Liver (tissue), 9 donors: Measurements from ENCODE around the gene RPS10. TPM values are rescaled to one million over a fixed set of nuclear protein-coding genes. Genes with fewer than 3 reads are reported as not detected.
"Not testable (repeated sequence)": the region's sequence is repeated elsewhere in the genome, so short reads cannot be mapped to it uniquely, and the experiment has no call there.

Experiments used
- DNase-seq: peaks from one replicate; pipeline ENCODE4 v3.0.0-alpha.2; 2017; ENCODE audit warnings: low spot score
- H3K27ac ChIP-seq, 2 donors: one replicate each; pipeline ENCODE4 v1.7.0; 2013; ENCODE audit warnings: inconsistent platforms in 2 of 2, low read length in 2 of 2, control low read depth in 1 of 2, low read depth in 1 of 2, mild to moderate bottlenecking in 1 of 2
- H3K27me3 ChIP-seq, 4 donors: one replicate each; pipeline versions ENCODE4 v1.6.1 to v1.7.0; 2013; ENCODE audit warnings: low read length in 3 of 4, inconsistent platforms in 1 of 4, mild to moderate bottlenecking in 1 of 4, moderate library complexity in 1 of 4; ENCODE audit not compliant: control insufficient read depth in 4 of 4, insufficient read depth in 4 of 4
- H3K36me3 ChIP-seq, 4 donors: one replicate each; pipeline versions ENCODE4 v1.6.1 to v1.7.0; 2013; ENCODE audit warnings: low read length in 3 of 4, mild to moderate bottlenecking in 3 of 4, low read depth in 1 of 4, moderate library complexity in 1 of 4; ENCODE audit not compliant: control insufficient read depth in 4 of 4, insufficient read depth in 3 of 4
- H3K4me1 ChIP-seq, 4 donors: one replicate each; pipeline versions ENCODE4 v1.6.1 to v1.7.0; 2013; ENCODE audit warnings: low read length in 3 of 4, mild to moderate bottlenecking in 3 of 4, moderate library complexity in 1 of 4; ENCODE audit not compliant: control insufficient read depth in 4 of 4, insufficient read depth in 4 of 4
- H3K4me3 ChIP-seq, 3 donors: one replicate each; pipeline versions ENCODE4 v1.6.1 to v1.7.0; 2013; ENCODE audit warnings: low read length in 3 of 3, control low read depth in 1 of 3, low read depth in 1 of 3, mild to moderate bottlenecking in 1 of 3
- H3K9ac ChIP-seq, 2 donors: one replicate each; pipeline ENCODE4 v1.7.0; 2013; ENCODE audit warnings: low read length in 2 of 2, mild to moderate bottlenecking in 2 of 2, moderate library complexity in 2 of 2, control low read depth in 1 of 2, low read depth in 1 of 2
- H3K9me3 ChIP-seq, 4 donors: one replicate each; pipeline versions ENCODE4 v1.6.1 to v1.7.0; 2013; ENCODE audit warnings: low read length in 3 of 4; ENCODE audit not compliant: control insufficient read depth in 4 of 4
- CTCF ChIP-seq: fragments of 150-350 bp; IDR thresholded peaks from 2 replicates; pipeline ENCODE4 v1.5.1; 2017; ENCODE audit warnings: improper control_type of control experiment, low read depth, low read length; ENCODE audit not compliant: missing input control
- EGR1 ChIP-seq, 2 donors: IDR thresholded peaks; 2 replicates each; pipeline ENCODE4 v1.6.1; 2016 to 2018; ENCODE audit warnings: antibody characterized with exemption in 2 of 2, low read depth in 2 of 2
- FOXA1 ChIP-seq: IDR thresholded peaks from 2 replicates; pipeline ENCODE4 v1.6.1; 2016; ENCODE audit warnings: antibody characterized with exemption
- HNF4A ChIP-seq, 2 donors: conservative IDR thresholded peaks; 2 replicates each; pipeline ENCODE4 v1.6.1; 2016; ENCODE audit warnings: antibody characterized with exemption in 2 of 2, mild to moderate bottlenecking in 2 of 2
- HNF4G ChIP-seq: IDR thresholded peaks from 2 replicates; pipeline ENCODE4 v1.6.1; 2016; ENCODE audit warnings: antibody characterized with exemption
- JUND ChIP-seq, 2 donors: IDR thresholded peaks; 2 replicates each; pipeline ENCODE4 v1.6.1; 2016; ENCODE audit warnings: antibody characterized with exemption in 2 of 2
- NR2F2 ChIP-seq: IDR thresholded peaks from 2 replicates; pipeline ENCODE4 v1.6.1; 2016; ENCODE audit warnings: antibody characterized with exemption
- RAD21 ChIP-seq, 2 donors: IDR thresholded peaks; 2 replicates each; pipeline ENCODE4 v1.6.1; 2016; ENCODE audit warnings: antibody characterized with exemption in 2 of 2, mild to moderate bottlenecking in 2 of 2
- REST ChIP-seq: IDR thresholded peaks from 2 replicates; pipeline ENCODE4 v1.6.1; 2016; ENCODE audit warnings: antibody characterized with exemption, mild to moderate bottlenecking
- RXRA ChIP-seq, 2 donors: IDR thresholded peaks; 2 replicates each; pipeline ENCODE4 v1.6.1; 2017 to 2018; ENCODE audit warnings: antibody characterized with exemption in 2 of 2, mild to moderate bottlenecking in 1 of 2
- TAF1 ChIP-seq: conservative IDR thresholded peaks from 2 replicates; pipeline ENCODE4 v1.6.1; 2016; ENCODE audit warnings: antibody characterized with exemption, mild to moderate bottlenecking
- YY1 ChIP-seq: IDR thresholded peaks from 2 replicates; pipeline ENCODE4 v1.6.1; 2016; ENCODE audit warnings: antibody characterized with exemption, mild to moderate bottlenecking
- WGBS: extraction: QIAGEN DNeasy Blood & Tissue Kit; methylation state at CpG from one replicate; pipeline ENCODE4 v1.1.7; 2013; 5-methylcytosine and 5-hydroxymethylcytosine counted together
- polyA plus RNA-seq, 2 donors: library from polyadenylated mRNA; stranded (reverse) in 1 of 2; unstranded in 1 of 2; fragments of 200-250 nt in 1 of 2; fragments of >200 nt in 1 of 2; fragmentation: Nextera tagmentation in 1 of 2; extraction: Ambion mirVana in 1 of 2; gene quantifications; one replicate each; pipeline versions ENCODE4 v1.2.1 to v1.2.3, GENCODE V29; 2013 to 2015
- total RNA-seq, 2 donors: library from RNA; depleted of rRNA; stranded (reverse); fragments of >200 nt; gene quantifications; one replicate each; pipeline ENCODE4 v1.2.3, GENCODE V29; 2014
- TF ChIP-seq, protein P1 (sequence below): IDR thresholded peaks from 2 replicates; pipeline ENCODE4 v1.6.1; 2016; ENCODE audit warnings: antibody characterized with exemption
- TF ChIP-seq, protein P2 (sequence below): IDR thresholded peaks from 2 replicates; pipeline ENCODE4 v1.6.1; 2016; ENCODE audit warnings: antibody characterized with exemption
- donor health status: healthy.
- donor health status: healthy.
- donor health status: healthy.
- donor health status: healthy.
- donor health status: healthy.

Gene RPS10
- total and polyA plus RNA-seq, 4 donors, result 294 to 970 (median 832) TPM

GRCh38 chr6:34412016-34412415 is 13.9 kb downstream of the RPS10 start:
- Histone ChIP-seq H3K4me3 (no peak overlapping the region), H3K4me1 (peaks cover 5 to 27% (median 21%) of the 10 kb centered on the region in 4 donors), H3K9me3 (no peaks in the 10 kb centered on the region), H3K36me3 (peaks cover 0 to 4% (median 2%) of the 10 kb centered on the region in 4 donors), H3K27ac (no peak overlapping the region), H3K27me3 (no peaks in the 10 kb centered on the region), H3K9ac (no peak overlapping the region)
- WGBS, result 93% methylated on average over 5 of the region's 5 CpGs
- TF ChIP-seq, protein P1, sequence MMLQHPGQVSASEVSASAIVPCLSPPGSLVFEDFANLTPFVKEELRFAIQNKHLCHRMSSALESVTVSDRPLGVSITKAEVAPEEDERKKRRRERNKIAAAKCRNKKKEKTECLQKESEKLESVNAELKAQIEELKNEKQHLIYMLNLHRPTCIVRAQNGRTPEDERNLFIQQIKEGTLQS, result no peak
- TF ChIP-seq, protein P2, sequence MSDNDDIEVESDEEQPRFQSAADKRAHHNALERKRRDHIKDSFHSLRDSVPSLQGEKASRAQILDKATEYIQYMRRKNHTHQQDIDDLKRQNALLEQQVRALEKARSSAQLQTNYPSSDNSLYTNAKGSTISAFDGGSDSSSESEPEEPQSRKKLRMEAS, result no peak
- no peak for TF ChIP-seq REST
- TF ChIP-seq YY1, result no peak
- TF ChIP-seq RAD21 (IDR thresholded peaks at IDR 0.05), result no peak
- no peak for TF ChIP-seq HNF4A (conservative IDR thresholded peaks at IDR 0.05)
- no peak for TF ChIP-seq FOXA1
- no peak for TF ChIP-seq HNF4G
- no peak for DNase-seq

DNA sequence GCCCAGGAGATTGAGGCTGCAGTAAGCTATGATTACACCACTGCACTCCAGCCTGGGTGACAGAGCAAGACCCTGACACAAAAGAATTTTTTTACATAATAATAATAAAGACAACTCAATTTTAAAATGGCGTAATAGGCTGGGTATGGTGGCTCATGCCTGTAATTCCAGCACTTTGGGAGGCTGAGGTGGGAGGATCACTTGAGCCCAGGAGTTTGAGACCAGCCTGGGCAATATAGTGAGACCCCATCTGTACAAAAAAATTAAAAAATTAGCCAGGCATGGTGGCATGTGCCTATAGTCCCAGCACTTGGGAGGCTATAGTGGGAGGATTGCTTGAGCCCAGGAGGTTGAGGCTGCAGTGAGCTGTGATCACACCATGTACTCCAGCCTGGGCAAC is 18.0 kb downstream of the RPS10 start:
- not testable (repeated sequence) for H3K36me3 ChIP-seq, H3K9ac ChIP-seq, H3K27ac ChIP-seq, DNase-seq, H3K27me3 ChIP-seq, H3K9me3 ChIP-seq, H3K4me1 ChIP-seq, H3K4me3 ChIP-seq
- 97% methylated on average over 1 of the region's 1 CpG for WGBS

- no peak overlapping the region for H3K9ac ChIP-seq
- no peak overlapping the region for H3K4me3 ChIP-seq
- peaks cover 0 to 2% (median 0%) of the 10 kb centered on the region in 4 donors for H3K9me3 ChIP-seq
- no peaks in the 10 kb centered on the region for H3K36me3 ChIP-seq
- H3K4me1 ChIP-seq, result peaks cover 2 to 11% (median 5%) of the 10 kb centered on the region in 4 donors
- H3K27ac ChIP-seq, result no peak overlapping the region
- no peak for TF ChIP-seq REST
- TF ChIP-seq CTCF, result no peak
- TF ChIP-seq TAF1, result no peak
- TF ChIP-seq JUND (IDR thresholded peaks at IDR 0.05), result no peak
- TF ChIP-seq, protein P1, result no peak
- TF ChIP-seq RXRA (IDR thresholded peaks at IDR 0.05), result no peak
- no peak for TF ChIP-seq EGR1 (IDR thresholded peaks at IDR 0.05; ENCODE audit: low read depth in 2 of 2)
- TF ChIP-seq FOXA1, result no peak
- no peak for TF ChIP-seq NR2F2
- WGBS, result 95% methylated on average over 6 of the region's 6 CpGs
- DNase-seq, result no peak
- no peaks in the 10 kb centered on the region for H3K27me3 ChIP-seq
Measured at GRCh38 chr6:34396518-34396917, 29.4 kb downstream of the RPS10 start.
